GM23248 (cell line): ENCODE results near the gene ATP6V0B.

ENCODE experiments used
- EZH2 ChIP-seq: fragments of 200-600 bp; sonication (generic); IDR thresholded peaks from 2 replicates; pipeline ENCODE4 v1.6.1; 2018; ENCODE audit warnings: antibody characterized with exemption, mild to moderate bottlenecking; ENCODE audit not compliant: insufficient read depth, poor library complexity, severe bottlenecking
- EZH2phosphoT487 ChIP-seq: fragments of 200-600 bp; sonication (generic); IDR thresholded peaks from 2 replicates; pipeline ENCODE4 v1.6.1; 2018; ENCODE audit warnings: antibody characterized with exemption, moderate library complexity, mild to moderate bottlenecking, low read depth; ENCODE audit not compliant: insufficient read depth

DNA sequence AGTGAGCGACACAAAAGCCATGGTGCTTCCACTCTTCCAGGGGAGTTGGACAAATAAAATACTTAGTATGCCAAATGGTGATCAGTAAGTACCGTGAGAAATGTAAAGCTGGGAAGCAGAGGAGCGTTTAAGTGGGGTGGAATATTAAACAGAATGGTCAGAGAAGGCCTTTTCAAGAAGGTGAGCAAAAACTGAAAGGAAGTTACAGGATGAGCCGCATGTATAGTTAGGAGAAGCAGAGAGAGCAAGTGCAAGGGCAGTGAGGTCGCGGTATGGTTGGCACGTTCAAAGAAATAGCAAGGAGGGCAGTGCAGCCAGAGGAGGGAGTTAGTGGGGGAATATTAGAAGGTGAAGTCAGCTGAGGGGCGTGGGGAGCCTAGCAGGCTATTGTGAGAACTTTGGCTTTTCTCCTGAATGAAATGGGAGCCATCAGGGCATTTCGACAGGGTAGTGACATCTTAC lies 748 bp upstream of the ATP6V0B start:
- no peak for TF ChIP-seq EZH2
- no peak for TF ChIP-seq EZH2phosphoT487
